Left hindlimb (tissue), 1 donor: ENCODE measurements around the gene ELP4.

Experiments
- DNase-seq: peaks from one replicate; pipeline ENCODE4 v3.0.0-alpha.2; 2018

ELP4 gene

DNA sequence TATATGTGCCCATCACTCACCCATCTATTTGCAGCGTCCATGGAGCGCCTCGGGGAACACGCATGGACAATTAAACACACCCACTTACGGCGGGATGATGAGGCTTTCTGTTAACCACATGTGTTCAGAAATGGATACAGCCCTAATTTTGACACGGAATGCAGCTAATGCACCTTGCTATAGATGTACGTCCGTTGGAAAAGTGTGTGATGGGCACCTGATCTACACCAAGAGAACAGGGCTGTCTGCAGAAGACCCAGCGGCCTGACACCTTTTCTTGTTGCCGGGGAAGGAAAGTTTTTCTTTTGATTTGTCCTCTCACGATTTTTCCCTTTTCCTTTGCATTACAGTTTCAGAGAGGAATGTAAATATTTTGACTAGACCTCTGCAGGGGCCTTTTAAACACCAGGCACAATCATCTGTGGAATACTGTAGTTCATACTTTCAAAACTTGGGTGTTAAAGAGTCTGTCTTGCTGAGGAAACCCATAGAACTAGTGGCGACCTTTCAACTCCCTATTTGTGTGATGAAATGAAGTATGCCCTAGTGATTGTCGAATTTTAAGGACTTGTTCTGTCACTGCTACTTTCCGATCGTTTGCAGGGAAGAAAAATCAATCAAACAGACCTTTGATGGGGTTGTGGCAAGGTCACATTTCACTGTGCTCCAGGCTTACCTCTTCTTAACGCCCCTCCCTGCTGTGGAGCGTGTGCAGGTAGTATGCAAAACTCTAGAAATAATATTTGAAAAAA is 318.1 kb downstream of the ELP4 start:
- DNase-seq, result no peak

GRCh38 chr11:31828217-31828616 is 318.6 kb downstream of the ELP4 start:
- DNase-seq, result no peak

GRCh38 chr11:31830406-31830805 is 320.8 kb downstream of the ELP4 start:
- DNase-seq, result no peak

DNA sequence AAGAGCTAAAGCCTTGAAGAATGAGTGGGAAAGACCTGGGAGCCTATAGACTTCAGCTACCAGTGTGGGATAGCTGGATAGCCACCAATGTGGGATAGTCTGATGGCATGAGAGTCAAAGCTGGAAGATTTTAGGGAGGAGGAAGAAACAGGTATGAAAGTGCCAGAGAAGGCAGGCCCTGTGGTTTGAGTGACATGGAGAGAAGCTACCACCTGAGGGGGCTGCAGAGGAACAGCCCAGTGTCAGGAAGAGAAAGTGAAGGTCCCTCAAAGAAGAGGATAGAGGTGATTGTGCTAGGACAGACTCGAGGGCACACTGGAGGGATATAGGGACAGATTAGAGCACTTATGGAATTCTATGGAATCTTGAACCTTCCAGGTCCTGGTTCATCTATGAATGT is 324.7 kb downstream of the ELP4 start:
- no peak for DNase-seq
